Measurements from ENCODE around the gene C1orf52. TPM values are rescaled to one million over a fixed set of nuclear protein-coding genes. Genes with fewer than 3 reads are reported as not detected.

The C1orf52 gene
- total RNA-seq, 4 donors from 2014 or later, result 12.7 to 27.2 (median 21.0) TPM

DNA sequence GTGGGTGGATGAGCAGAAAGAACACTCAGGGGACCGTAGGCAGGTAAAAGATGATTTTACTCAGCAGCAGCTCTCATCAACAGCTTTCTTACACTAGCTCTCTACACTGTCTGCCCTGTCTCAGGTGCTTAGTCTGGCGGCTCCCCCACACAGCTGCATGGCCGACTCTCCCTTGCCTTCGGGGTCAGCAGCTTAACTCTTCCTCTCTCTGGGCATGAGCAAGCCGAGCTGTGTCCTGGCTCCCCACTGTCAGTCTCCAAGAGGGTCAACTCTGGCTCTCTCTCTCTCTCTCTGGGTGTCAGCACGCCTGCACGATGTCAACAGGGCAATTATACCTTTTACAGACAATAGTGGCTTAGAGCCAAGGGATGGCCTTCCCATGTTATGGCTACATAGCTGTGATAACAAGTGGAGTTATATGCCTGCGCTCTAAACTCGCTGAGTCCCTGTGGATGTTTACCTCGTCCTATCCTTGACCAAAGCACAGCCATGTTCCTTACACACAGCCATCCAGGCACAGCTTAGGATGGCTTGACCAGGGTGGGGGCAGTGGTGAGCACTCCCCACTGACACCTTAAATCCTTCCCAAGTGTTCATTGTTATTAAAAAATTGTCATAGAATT is 20.1 kb upstream of the C1orf52 start:
- no peak for ATAC-seq
- Histone ChIP-seq H3K27me3 (no peaks in the 10 kb centered on the region), H3K36me3 (no peaks in the 10 kb centered on the region), H3K4me3 (no peak overlapping the region), H3K4me1 (peaks cover 6 to 27% (median 7%) of the 10 kb centered on the region in 3 donors), H3K9me3 (no peaks in the 10 kb centered on the region), H3K27ac (peak overlapping the region in 3 of 4 donors; percentile 42 to 64 (median 60))
- no peak for TF ChIP-seq CTCF (IDR thresholded peaks at IDR 0.05)
- TF ChIP-seq POLR2AphosphoS5 (IDR thresholded peaks at IDR 0.05), result no peak
- no peak for TF ChIP-seq POLR2A (IDR thresholded peaks at IDR 0.05)
- TF ChIP-seq EP300 (IDR thresholded peaks at IDR 0.05), result no peak
- WGBS, 2 donors (ENCODE audit: low coverage in 1 of 2), result 63 to 70% methylated on average over 2 to 5 of the region's 10 CpGs

GRCh38 chr1:85278853-85279314 is 19.4 kb upstream of the C1orf52 start:
- H3K4me1 ChIP-seq, result peaks cover 7 to 34% (median 13%) of the 10 kb centered on the region in 3 donors
- no peaks in the 10 kb centered on the region for H3K27me3 ChIP-seq
- WGBS, 2 donors (ENCODE audit: low coverage in 1 of 2), result 7 to 9% methylated on average over 2 of the region's 2 CpGs
- H3K36me3 ChIP-seq, result no peaks in the 10 kb centered on the region
- no peak overlapping the region for H3K4me3 ChIP-seq
- peak overlapping the region in 3 of 4 donors; percentile 42 to 64 (median 60) for H3K27ac ChIP-seq
- TF ChIP-seq POLR2AphosphoS5 (IDR thresholded peaks at IDR 0.05) (peak; percentile 18), POLR2A (IDR thresholded peaks at IDR 0.05) (no peak)
- H3K9me3 ChIP-seq, result no peaks in the 10 kb centered on the region
- ATAC-seq, result no peak

DNA sequence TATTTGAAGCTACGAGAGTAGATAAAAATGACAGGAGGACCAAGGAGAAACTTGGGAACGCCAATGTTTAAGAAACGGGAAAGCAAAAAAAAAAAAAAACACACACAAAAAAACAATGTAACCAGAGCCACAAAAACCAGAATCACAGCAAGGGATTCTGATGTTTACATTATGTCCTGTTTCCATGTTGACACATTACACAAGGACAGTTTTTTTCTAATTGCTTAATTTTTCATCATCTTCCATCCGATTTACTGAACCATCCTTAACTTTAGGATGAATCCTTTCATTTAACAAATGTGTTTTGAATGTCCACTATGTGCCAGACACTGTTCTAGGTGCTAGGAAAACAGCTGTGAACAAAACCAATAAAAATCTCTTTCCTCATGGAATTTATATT is 18.3 kb upstream of the C1orf52 start:
- no peaks in the 10 kb centered on the region for H3K9me3 ChIP-seq
- WGBS, 2 donors (ENCODE audit: low coverage in 1 of 2), result 93 to 100% methylated on average over 1 to 4 of the region's 4 CpGs
- no peak overlapping the region for H3K4me3 ChIP-seq
- H3K27me3 ChIP-seq, result no peaks in the 10 kb centered on the region
- H3K27ac ChIP-seq, result peak overlapping the region in 1 of 4 donors; percentile 60
- ATAC-seq, result no peak
- peaks cover 7 to 44% (median 21%) of the 10 kb centered on the region in 3 donors for H3K4me1 ChIP-seq
- no peaks in the 10 kb centered on the region for H3K36me3 ChIP-seq
- no peak for TF ChIP-seq CTCF (IDR thresholded peaks at IDR 0.05)

DNA sequence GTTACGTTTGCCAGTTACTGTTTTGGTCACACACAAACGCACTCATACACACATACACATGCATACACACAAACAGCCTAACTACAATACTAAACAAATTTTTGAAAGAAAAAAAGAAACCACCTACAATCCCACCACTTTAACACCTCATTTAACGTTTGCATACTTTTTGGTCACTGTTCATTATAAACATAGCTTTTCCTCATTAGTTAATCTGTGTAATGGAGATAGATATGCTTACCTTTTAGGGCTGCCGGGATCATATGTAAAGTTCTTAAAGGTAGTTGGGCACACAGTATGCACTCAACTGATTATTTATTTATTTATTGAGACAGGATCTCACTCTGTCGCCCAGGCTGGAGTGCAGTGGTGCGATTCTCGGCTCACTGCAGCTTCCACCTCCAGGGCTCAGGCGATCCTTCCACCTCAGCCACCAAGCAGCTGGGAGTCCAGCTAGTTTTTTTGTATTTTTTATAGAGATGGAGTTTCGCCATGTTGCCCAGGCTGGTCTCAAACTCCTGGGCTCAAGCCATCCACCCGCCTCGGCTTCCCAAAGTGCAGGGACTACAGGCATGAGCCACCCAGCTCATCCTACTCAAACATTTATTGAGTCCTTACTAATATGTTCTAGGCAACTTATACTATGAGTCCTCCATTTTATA is 17.6 kb upstream of the C1orf52 start:
- Histone ChIP-seq H3K4me3 (peak overlapping the region; percentile 69 to 92), H3K27me3 (no peaks in the 10 kb centered on the region), H3K9me3 (no peaks in the 10 kb centered on the region), H3K27ac (peak overlapping the region; percentile 60 to 97 (median 93)), H3K4me1 (peaks cover 7 to 51% (median 21%) of the 10 kb centered on the region in 3 donors), H3K36me3 (peaks cover 0 to under 1% of the 10 kb centered on the region in 2 donors)
- WGBS, 2 donors (ENCODE audit: low coverage in 1 of 2), result 20 to 37% methylated on average over 6 of the region's 11 CpGs
- no peak for TF ChIP-seq EP300 (IDR thresholded peaks at IDR 0.05)
- TF ChIP-seq CTCF (IDR thresholded peaks at IDR 0.05), result no peak
- no peak for TF ChIP-seq POLR2A (IDR thresholded peaks at IDR 0.05)
- no peak for TF ChIP-seq POLR2AphosphoS5 (IDR thresholded peaks at IDR 0.05)
- ATAC-seq, result no peak

DNA sequence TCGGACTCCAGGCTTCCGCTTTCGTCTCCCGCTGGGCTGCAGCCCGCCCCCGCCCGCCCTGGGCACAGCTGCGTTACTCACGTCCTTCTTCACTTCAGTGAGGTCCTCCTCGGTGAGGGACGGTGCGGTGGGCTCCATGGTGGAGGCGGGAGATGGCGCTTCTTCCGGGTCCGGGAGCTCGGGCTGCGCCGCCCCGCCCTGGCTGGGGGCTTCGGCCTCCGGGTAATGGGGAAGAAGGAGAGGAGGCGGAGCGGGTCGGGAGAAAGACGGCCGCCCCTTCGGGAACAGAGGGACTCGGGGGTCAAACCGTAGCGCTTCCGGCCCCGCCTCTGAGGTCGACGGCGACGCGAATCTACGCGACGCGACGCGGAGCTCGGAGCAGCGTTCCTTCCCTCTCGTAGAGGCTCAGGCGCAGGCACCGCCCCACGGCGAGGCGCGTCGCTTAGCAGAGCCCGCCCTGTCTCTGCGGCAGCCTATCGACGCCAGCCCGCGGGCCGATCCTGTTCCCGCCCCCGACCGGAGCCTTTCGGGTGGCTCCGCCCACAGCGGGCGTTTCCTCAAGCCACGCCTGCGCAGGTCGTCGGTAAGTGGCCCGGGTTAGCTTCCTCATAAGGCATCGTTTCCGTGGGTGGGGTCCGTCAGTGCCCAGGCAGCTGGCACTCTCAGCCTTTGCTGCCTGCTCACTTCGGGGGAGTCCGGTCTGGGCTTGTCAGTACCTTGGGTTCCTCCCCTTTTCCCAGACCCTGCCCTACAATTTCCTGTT is 16.9 kb upstream of the C1orf52 start, which contains the start of gene BCL10:
TSS of gene BCL10 (minus strand) at position 418 of the 763 bp plus-strand sequence. CDS start at position 138, 280 bp downstream.
- Histone ChIP-seq H3K36me3 (peaks cover 0 to 7% of the 10 kb centered on the region in 2 donors), H3K27ac (peak within 1 kb of the TSS; percentile 91 to 97 (median 94)), H3K9me3 (no peaks in the 10 kb centered on the region), H3K4me1 (peaks cover 7 to 58% (median 21%) of the 10 kb centered on the region in 3 donors), H3K4me3 (peak within 1 kb of the TSS; percentile 69 to 92), H3K27me3 (no peaks in the 10 kb centered on the region)
- TF ChIP-seq POLR2AphosphoS5 (IDR thresholded peaks at IDR 0.05) (peak; percentile 84), POLR2A (IDR thresholded peaks at IDR 0.05) (peak; percentile 71 to 82), CTCF (IDR thresholded peaks at IDR 0.05) (peak in 1 of 4 experiments; percentile 9), EP300 (IDR thresholded peaks at IDR 0.05) (no peak)
- ATAC-seq, result peak; percentile 99
- WGBS, 2 donors (ENCODE audit: low coverage in 1 of 2), result 0% methylated on average over 1 to 5 of the region's 78 CpGs
